Measurements from ENCODE around the gene GCNT2.
"Not testable (repeated sequence)": the region's sequence is repeated elsewhere in the genome, so short reads cannot be mapped to it uniquely, and the experiment has no call there.

GCNT2 gene

DNA sequence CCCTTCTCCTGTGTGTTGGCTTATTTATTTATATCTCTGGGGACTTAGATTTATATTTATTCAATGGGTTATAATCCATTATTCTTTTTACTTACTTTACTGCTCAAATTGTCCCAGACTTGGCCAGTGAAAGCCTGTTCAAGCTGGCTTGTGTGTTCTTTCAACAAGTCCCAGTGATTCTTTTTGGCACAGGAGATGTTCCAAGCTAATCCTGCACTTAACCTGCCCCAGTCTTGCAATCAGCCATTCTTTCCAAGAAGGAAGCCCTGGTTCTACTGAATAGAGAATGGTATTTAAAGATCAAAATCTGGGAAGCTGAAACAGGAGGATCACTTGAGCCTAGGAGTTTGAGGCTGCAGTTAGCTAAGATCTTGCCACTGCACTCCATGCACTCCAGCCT is 26.7 kb downstream of the GCNT2 start:
- no peak for DNase-seq (ENCODE audit: low read depth in 2 of 2)

GRCh38 chr6:10550764-10551163 is 29.6 kb downstream of the GCNT2 start:
- no peak for DNase-seq (ENCODE audit: low read depth in 2 of 2)

DNA sequence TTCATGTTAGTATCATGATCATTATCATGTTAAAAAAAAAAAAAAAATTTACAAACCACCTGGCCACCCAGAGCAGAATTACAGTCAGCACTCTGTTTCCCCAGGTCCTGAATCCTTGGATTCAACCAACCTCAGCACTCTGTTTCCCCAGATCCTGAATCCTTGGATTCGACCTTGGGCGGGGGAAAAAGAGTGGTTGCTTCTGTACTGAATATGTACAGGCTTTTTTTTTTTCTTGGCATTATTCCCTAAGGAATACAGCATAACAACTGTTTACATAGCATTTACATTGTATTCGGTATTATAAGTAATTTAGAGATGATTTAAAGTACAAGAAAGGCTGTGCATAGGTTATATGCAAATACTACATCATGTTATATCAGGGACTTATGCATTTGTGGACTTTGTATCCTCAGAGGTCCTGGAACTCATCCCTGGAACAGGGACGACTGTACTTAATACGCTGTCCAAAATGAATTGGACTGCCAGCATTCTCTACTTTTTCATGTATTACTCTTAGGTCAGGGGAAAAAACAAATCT is 31.2 kb downstream of the GCNT2 start:
- DNase-seq (ENCODE audit: low read depth in 2 of 2) = no peak

DNA sequence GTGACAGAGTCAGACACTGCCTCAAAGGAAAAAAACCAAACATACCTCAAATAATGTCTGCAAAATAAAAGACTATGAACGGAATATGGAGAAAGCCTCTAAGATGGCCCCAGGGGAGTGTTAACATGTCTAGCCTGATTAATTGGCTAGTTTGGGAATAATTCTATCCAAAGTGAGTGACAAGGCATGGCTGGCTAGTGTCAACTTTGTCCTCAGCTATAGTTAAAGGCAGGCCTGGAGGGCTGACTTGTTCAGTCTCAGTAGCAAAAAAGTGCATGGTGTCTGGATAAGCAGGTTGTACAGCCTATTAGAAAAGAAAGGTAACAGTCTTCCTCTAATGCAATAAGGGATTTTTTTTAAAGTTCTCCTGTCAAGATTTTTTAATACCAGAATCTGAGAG is 32.7 kb downstream of the GCNT2 start:
- DNase-seq (ENCODE audit: low read depth in 2 of 2) = no peak

- DNase-seq (ENCODE audit: low read depth in 2 of 2) = no peak
Observed at GRCh38 chr6:10554826-10555225, 33.7 kb downstream of the GCNT2 start.

DNA sequence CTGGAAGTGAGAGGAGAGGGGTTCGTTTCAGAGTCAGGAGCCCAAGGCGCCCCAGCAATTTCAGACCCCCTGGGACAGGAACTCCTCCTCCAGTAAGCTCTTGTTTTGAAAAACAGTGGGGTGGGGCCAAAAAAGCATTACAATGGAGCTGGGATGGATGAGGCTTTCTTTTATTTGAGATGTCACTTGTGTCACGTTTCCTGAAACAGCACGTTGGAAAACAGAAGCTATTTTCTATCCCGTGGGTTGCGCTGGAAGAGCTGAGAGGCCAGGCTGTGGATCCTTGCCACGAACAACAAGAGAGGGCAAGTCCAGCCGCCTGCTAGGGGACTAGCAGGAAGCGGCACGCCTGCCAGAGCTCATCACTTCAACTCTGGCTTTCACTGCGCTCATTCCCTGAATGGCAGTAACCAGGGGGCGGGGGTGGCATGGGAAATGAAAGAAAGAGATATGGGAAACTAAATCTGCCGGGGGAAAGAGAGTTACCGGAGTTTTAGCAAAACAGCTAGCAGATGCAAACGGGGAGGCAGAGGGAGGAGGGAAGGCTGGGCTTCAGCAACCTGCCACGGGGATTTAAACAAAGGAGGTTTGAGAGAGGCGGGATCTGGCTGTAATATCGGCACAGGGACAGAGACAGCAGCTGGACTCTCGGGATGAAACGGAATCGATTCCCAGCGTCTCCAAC is 34.6 kb downstream of the GCNT2 start:
- no peak for DNase-seq (ENCODE audit: low read depth in 2 of 2)

GRCh38 chr6:10556589-10556988 is 35.4 kb downstream of the GCNT2 start:
- no peak for DNase-seq (ENCODE audit: low read depth in 2 of 2)

GRCh38 chr6:10556992-10557391 is 35.8 kb downstream of the GCNT2 start:
- no peak for DNase-seq (ENCODE audit: low read depth in 2 of 2)

GRCh38 chr6:10557913-10558312 is 36.8 kb downstream of the GCNT2 start:
- no peak for DNase-seq (ENCODE audit: low read depth in 2 of 2)

- DNase-seq (ENCODE audit: low read depth in 2 of 2) = no peak
Observed at GRCh38 chr6:10558565-10558964, 37.4 kb downstream of the GCNT2 start.

DNA sequence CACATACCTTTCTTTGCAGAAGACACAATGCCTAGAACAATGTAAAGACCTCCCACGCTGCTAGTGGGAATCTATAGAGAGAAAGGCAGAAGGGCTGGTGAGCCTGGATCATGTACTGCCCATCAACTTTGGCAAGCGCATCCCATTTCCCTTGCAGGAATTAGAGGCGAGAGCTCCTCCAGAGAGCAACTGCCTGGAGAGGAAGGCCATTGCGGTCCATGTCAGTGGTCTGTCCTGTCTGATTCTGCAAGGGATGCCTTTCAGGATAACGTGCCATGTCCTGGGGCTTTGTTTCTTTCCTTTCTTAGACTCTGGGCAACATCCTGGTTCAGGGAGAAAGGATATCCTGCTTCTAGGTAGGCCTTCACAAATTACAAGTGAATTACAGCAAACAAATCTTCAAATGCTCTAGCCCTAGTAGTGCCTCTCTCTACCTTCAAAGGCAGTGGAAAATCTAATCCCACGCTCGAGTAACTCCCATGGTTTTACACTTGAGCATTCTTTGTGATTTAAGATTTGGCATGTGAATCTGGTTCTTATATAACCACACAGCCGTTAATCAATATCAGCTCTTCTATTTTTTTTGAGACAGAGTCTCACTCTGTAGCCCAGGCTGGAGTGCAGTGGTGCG is 38.5 kb downstream of the GCNT2 start:
- no peak for DNase-seq (ENCODE audit: low read depth in 2 of 2)

DNA sequence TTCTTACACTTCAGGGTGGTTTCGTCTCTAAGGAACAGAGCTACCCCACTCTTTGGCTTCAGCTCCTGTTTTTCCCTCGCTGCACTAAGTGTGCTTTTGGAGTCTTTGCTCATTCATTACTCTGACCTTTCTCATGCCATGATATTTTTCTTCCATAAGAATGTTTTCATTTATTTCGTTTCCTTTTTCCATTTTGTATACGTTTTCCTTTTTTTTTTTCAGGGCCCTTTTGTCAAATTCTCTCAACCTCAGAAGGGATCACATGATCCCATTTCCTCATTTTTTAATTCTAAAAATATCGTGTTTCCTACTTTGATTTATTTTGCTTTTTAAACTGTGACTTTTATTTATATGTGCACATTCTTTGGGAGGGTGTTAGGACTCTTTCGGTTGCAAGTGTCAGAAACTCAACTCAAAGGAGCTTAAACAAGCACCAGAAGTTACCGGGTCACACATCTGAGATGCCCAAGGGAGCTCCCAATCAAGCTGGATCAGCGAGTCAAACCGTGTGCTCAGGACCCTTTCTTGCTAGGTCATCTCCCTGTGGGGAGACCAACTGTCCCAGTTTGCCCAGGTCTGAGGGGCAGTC is 40.6 kb downstream of the GCNT2 start:
- no peak for DNase-seq (ENCODE audit: low read depth in 2 of 2)

- no peak for DNase-seq (ENCODE audit: low read depth in 2 of 2)
Observed at GRCh38 chr6:10564975-10565673, 44.0 kb downstream of the GCNT2 start.

DNA sequence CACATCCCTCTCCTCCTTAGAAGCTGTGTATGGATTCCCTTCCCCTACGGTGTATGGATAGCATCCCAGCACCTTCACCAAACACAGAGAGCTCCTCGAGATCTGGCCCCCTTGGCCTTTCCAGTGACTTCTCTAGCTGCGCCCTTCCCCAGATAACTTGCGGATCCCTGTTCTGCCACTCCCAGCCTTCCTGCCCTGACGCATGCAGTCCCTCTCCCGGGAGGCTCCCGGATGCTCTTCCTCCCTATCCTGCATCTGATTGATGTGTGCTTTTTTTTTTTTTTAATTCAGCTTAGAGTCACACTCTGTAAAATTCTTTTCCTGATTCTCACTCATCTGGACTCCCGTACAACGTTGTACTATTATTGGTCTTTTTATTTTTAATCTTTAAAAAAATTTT is 44.8 kb downstream of the GCNT2 start:
- no peak for DNase-seq (ENCODE audit: low read depth in 2 of 2)

DNA sequence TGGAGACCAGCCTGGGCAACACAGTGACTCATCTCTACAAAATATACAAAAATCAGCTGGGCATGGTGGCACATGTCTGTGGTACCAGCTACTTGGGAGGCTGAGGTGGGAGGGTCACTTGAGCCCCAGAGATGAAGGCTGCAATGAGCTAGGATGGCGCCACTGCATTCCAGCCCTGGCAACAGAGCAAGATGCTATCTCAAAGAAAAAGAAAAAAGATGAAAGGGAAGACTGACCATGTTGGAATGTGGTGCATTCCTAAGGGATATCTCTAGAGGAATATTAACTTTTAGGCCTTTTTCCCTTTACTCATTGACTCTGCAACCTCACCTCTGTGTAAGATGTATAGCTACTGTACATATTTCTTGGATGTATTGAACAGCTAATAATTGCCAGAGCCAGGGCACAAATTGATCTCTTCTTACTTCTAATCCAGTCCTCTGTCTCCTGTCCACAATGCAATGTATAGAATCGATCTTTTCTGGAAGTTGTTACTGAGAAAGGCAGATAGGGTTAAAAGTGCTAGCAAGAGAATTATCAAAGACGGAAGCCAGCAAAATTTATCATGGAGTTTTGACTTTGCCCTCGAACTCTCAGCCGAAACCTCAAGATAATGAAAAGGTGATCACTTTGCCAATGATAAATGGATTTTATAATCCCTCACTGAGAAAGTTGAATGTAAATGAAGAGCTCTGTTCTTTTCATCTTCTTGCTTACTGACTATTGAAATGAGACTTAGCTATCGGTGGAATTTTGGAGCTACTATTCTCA is 46.3 kb downstream of the GCNT2 start:
- DNase-seq (ENCODE audit: low read depth in 2 of 2) = no peak

GRCh38 chr6:10569392-10570127 is 48.4 kb downstream of the GCNT2 start:
- DNase-seq (ENCODE audit: low read depth in 2 of 2) = no peak

GRCh38 chr6:10575519-10575918 is 54.4 kb downstream of the GCNT2 start:
- DNase-seq (ENCODE audit: low read depth in 2 of 2) = not testable (repeated sequence)

DNA sequence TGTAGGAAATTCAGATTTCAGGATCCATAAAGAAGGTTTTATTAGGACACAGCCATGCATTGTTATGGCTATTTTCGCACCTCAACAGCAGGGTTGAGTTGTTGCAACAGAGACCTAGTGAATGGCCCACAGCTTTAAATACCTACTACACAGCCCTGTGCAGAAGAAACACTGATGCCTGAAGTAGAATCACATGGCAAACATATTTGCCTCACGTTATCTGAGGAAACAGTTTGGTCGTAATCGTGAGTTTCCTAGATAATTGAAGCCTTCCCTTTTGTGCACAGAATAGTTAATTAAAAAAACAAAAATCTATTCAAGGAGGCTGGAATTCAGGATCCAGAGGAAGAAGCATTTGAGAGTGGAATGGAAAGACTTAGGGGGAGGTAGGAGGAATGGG is 55.1 kb downstream of the GCNT2 start:
- no peak for DNase-seq (ENCODE audit: low read depth in 2 of 2)

DNA sequence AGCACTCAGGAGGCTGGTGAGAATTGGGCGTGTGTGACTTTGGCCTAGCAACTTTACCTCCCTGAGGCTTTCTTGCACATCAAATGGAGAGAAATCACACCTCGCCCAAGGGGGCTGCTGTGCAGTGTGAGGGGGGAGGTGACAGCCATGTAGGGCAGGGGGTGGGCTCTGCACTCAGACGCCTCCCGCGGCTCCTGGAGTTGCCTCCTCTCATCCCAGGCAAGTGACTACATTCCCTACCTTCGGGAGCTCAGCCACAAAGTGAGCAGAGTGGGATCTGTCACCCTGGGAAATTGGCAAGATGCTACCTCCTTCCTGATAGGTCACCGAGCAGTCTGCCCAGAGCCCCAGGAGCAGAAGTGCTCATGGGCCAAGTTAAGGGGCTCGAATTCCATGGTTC is 56.0 kb downstream of the GCNT2 start:
- no peak for DNase-seq (ENCODE audit: low read depth in 2 of 2)

- DNase-seq (ENCODE audit: low read depth in 2 of 2) = no peak
Observed at GRCh38 chr6:10578723-10579122, 57.6 kb downstream of the GCNT2 start.

- no peak for DNase-seq (ENCODE audit: low read depth in 2 of 2)
Observed at GRCh38 chr6:10579803-10580202, 58.7 kb downstream of the GCNT2 start.
